OCI-LY1 (cell line): Measurements from ENCODE around the gene BRME1.

ENCODE experiments used
- EZH2 ChIP-seq: fragments of 200-600 bp; sonication (generic), shearing (Covaris generic); IDR thresholded peaks from 2 replicates; pipeline ENCODE4 v1.8.0; 2017; ENCODE audit warnings: borderline replicate concordance, mixed run types, mild to moderate bottlenecking, antibody characterized with exemption, low read length, moderate library complexity, mixed read lengths
- TF ChIP-seq, protein P1 (sequence below): fragments of 200-600 bp; sonication (generic), shearing (Covaris generic); IDR thresholded peaks from 2 replicates; pipeline ENCODE4 v1.5.1; 2017; ENCODE audit warnings: mild to moderate bottlenecking, antibody characterized with exemption, low read length, moderate library complexity, mixed read lengths

GRCh38 chr19:13873834-13874515, 31.9 kb downstream of the BRME1 start:
- TF ChIP-seq, protein P1, sequence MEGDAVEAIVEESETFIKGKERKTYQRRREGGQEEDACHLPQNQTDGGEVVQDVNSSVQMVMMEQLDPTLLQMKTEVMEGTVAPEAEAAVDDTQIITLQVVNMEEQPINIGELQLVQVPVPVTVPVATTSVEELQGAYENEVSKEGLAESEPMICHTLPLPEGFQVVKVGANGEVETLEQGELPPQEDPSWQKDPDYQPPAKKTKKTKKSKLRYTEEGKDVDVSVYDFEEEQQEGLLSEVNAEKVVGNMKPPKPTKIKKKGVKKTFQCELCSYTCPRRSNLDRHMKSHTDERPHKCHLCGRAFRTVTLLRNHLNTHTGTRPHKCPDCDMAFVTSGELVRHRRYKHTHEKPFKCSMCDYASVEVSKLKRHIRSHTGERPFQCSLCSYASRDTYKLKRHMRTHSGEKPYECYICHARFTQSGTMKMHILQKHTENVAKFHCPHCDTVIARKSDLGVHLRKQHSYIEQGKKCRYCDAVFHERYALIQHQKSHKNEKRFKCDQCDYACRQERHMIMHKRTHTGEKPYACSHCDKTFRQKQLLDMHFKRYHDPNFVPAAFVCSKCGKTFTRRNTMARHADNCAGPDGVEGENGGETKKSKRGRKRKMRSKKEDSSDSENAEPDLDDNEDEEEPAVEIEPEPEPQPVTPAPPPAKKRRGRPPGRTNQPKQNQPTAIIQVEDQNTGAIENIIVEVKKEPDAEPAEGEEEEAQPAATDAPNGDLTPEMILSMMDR, result no peak
- TF ChIP-seq EZH2, result no peak
